GM20000 (cell line): ENCODE measurements around the gene CAPZB.

ENCODE experiments used
- DNase-seq: peaks from one replicate; pipeline ENCODE4 v3.0.0; 2012; ENCODE audit warnings: low spot score
- TF ChIP-seq, protein P1 (sequence below): IDR thresholded peaks from 2 replicates; pipeline ENCODE4 v1.5.1; 2012; ENCODE audit warnings: mild to moderate bottlenecking, control low read depth; ENCODE audit errors: extremely low read depth, missing control alignments

The CAPZB gene

DNA sequence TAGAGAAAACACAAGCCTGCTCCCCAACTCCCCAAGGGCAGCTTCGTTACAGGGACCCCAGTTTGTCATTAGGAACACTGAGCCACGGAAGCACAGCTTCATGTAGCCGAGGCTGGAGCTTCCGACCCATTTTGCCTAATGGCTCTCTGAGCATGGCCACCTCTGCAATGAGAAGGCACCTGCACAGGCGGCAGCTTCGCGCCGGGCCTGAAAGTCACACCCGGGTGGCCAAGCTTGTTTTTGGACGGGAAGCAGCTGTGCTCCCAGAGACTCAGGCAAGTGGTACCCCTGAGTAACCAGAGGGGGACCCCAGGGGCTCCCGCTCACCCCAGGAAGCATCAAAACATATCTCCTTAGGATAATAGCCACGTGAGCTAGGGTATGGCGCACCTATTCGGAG, 92.3 kb downstream of the CAPZB start:
- no peak for DNase-seq
- TF ChIP-seq, protein P1, sequence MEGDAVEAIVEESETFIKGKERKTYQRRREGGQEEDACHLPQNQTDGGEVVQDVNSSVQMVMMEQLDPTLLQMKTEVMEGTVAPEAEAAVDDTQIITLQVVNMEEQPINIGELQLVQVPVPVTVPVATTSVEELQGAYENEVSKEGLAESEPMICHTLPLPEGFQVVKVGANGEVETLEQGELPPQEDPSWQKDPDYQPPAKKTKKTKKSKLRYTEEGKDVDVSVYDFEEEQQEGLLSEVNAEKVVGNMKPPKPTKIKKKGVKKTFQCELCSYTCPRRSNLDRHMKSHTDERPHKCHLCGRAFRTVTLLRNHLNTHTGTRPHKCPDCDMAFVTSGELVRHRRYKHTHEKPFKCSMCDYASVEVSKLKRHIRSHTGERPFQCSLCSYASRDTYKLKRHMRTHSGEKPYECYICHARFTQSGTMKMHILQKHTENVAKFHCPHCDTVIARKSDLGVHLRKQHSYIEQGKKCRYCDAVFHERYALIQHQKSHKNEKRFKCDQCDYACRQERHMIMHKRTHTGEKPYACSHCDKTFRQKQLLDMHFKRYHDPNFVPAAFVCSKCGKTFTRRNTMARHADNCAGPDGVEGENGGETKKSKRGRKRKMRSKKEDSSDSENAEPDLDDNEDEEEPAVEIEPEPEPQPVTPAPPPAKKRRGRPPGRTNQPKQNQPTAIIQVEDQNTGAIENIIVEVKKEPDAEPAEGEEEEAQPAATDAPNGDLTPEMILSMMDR: no peak

DNA sequence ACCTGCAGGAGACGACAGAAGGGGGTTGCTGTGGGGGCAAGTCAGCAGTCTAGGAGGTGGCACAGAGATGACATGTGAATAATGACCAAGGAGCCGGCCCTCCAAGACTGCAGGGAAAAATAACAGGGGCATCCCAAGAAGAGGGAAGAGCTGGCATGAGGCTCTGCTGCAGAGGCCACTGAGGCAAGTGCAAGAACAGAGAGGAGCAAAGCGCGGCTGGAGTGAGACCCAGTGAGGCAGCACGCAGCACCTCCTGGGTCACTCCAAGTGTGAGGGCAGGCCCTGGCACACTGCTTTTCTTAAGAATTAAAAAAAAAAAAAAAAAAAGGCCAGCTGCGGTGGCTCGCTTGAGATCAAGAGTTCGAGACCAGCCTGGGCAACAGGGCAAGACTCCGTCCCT, 93.1 kb downstream of the CAPZB start:
- DNase-seq: no peak
- TF ChIP-seq, protein P1: no peak

DNA sequence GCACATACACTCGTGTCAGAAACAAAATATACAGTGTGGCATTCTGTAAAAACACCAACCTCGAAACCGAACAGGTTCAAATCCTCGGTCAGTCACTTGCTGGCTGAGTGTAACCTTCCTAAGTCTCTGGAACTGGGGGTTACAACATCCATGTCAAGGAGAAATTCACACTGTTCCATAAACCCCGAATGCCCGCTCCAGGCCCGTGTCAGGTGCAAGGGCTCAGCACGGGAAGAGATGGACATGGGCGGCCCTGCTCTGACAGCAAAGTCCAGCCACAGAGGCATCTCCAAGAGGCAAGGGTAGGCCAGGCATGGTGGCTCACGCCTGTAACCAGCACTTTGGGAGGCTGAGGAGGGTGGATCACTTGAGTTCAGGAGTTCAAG, 93.8 kb downstream of the CAPZB start:
- DNase-seq: peak; percentile 26
- TF ChIP-seq, protein P1: no peak

DNA sequence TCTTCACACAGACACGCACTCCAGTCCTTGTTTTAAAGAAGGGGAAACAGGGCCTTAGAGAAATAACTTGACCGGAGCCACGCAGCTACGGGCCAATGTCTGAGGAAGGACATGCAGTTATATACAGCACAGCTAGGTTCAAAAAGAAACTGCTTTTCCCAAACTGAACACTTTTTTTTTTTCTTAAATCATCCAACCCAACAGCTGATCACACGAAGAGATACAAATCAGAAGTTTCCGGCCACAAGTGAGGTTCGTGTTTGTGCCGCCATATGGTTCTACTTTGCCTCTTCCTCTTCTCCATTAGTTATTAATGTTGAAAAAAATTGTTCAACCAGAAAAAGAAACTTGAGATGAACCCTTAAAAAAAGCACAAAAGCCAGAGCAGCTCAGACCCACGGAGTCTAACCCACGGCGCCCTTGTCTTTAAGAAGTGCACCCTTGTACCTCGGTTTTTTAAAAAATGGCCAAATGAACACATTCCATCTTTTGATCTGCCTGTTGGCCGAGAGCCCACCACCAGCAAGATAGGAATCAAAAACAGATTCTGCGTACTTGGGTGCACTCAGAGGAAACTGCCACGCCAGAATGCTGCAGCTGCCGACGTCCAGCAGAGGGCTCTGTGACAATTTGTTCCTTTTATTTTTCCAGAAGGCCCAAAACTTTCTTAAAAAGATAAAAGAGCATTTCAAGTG, 94.3 kb downstream of the CAPZB start:
- peak; percentile 70 for DNase-seq
- TF ChIP-seq, protein P1: peak; percentile 64

DNA sequence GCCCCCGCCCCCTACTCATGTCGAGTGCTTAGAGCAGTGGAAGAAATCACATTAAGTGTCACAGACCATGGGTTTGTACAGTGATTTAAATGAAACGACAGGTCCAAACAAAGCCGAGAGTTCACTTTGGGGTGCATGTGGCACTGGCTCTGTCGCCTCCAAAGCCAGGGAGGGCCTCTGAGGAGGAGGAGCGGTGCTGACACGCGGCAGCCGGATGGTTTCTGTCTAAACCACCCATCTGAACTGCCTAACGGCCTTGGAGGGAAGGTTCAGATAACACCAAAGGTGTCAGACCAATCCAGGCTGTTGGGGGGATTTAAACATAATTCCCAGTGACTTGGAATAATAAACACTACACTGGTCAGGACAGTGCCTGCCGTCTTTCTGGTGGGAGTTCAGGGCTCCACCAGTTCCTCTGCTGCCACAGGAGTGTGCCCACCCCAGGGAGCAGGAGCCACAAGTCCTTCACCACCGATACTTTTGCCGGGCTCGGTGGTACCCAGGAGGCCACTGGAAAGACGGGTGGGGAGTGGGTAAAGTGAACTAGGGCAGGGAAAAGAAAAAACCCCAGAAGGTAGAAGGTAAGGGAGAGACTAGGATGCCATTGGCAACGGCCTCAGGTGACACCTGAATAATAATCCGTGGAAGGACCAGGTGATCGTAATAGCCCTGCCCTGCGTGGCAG, 95.0 kb downstream of the CAPZB start:
- DNase-seq: no peak
- TF ChIP-seq, protein P1: no peak

DNA sequence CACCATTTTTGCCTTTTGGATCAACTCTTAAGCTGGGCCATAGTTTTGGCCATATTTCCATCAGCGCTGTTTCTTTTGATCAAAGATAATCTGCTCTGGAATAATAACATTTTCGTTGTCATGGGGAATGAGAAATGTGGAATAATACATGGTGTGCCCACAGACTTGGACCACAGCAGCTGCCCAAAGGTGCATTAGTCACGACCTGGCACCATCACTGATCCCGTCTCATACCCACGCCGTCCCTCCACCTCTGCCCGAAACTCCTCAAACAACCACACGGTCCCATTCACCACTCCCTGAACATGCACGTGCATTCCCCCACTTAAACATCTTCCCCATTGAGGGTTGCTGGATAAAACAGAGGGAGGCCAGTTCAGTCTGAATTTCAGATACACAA, 96.4 kb downstream of the CAPZB start:
- DNase-seq: no peak
- TF ChIP-seq, protein P1: no peak

DNA sequence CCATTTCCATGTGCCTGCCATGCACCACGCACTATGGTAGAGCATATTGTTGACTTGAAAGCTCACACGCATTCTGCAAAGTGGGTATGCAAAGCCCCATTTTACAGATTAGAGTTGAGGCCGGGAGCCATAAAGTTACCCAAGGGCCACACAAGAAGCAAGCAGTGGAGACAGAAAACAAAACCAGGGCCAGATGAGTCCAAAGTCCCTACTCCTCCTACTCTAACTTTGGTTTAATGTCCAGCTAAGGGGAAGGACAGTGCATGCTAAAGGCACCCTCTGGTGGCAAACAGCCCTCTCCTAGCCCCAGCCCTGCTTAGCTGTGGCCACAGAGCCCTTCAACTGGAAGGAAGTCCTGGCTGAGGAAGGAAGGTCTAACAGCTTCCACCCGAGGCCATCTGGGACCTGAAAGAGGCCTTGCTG, 98.3 kb downstream of the CAPZB start:
- TF ChIP-seq, protein P1: no peak
- DNase-seq: no peak
